K562 (cell line): ENCODE data around the gene AKAP7. TPM values are rescaled to one million over a fixed set of nuclear protein-coding genes. Genes with fewer than 3 reads are reported as not detected.

Source experiments
- ATAC-seq: fragments of 200-7000 bp; cut with Tn5 transposase; 3 replicates; pipeline ENCODE4 v1.9.1; 2020; ENCODE audit warnings: moderate library complexity
- BruUV-seq: library from RNA; stranded (reverse); fragments of 400-500 nt; replicated peaks from 2 replicates; lab custom pipeline; 2021; lab: Mats Ljungman, UMichigan
- CTCF ChIA-PET: fragments of 300-600 bp; formaldehyde crosslinking; extraction: SDS; loops from one replicate; lab custom pipeline; 2021; ENCODE audit warnings: low intra/inter-chr PET ratio; lab: Yijun Ruan, JAX
- POLR2A ChIA-PET: fragments of 300-600, 350-650 bp; sonication (Branson Sonifier 250); formaldehyde crosslinking; extraction: SDS; loops from one replicate; lab custom pipeline; 2021; ENCODE audit warnings: antibody characterized with exemption, inconsistent platforms; lab: Yijun Ruan, JAX
- DNase-seq, 4 experiments: peaks; one replicate each; pipeline versions ENCODE4 v3.0.0 to v3.0.0-alpha.2; 2011 to 2018; ENCODE audit warnings: low spot score in 3 of 4, mixed read lengths in 3 of 4; ENCODE audit errors: extremely low read depth in 1 of 4
- FAIRE-seq: peaks from 2 replicates; lab custom pipeline; 2011; peaks lifted over from hg19 to GRCh38; lab: Jason Lieb, UNC
- H2AFZ ChIP-seq: 2 replicates; pipeline ENCODE4 v1.6.0; 2011; ENCODE audit warnings: low read depth, low read length, control low read depth, inconsistent platforms
- H3K27ac ChIP-seq: fragments of 200-600 bp; 3 replicates; pipeline ENCODE4 v1.8.0; 2011; ENCODE audit warnings: low read depth, mild to moderate bottlenecking, control low read depth, inconsistent platforms, low read length, moderate library complexity, mixed read lengths; ENCODE audit errors: extremely low read depth
- H3K27me3 ChIP-seq, 2 experiments: fragments of 300-600 bp in 1 of 2; 2 replicates in 1 of 2; 3 replicates in 1 of 2; pipeline versions ENCODE4 v1.6.0 to v1.8.0; 2011; ENCODE audit warnings: inconsistent platforms in 2 of 2, low read length in 2 of 2, mild to moderate bottlenecking in 1 of 2, mixed read lengths in 1 of 2, moderate library complexity in 1 of 2; ENCODE audit not compliant: control insufficient read depth in 2 of 2, insufficient read depth in 2 of 2
- H3K36me3 ChIP-seq: fragments of 300-600 bp; 3 replicates; pipeline ENCODE4 v1.8.0; 2011; ENCODE audit warnings: mild to moderate bottlenecking, low read length, inconsistent platforms; ENCODE audit not compliant: control insufficient read depth, insufficient read depth
- H3K4me1 ChIP-seq, 2 experiments: fragments of 200-600 bp in 1 of 2; replicated peaks in 1 of 2; 2 replicates in 1 of 2; 3 replicates in 1 of 2; pipeline versions ENCODE4 v1.5.1 to v1.8.0; 2011; ENCODE audit warnings: inconsistent platforms in 2 of 2, low read length in 2 of 2, mild to moderate bottlenecking in 1 of 2, mixed read lengths in 1 of 2, moderate library complexity in 1 of 2; ENCODE audit not compliant: control insufficient read depth in 2 of 2, insufficient read depth in 2 of 2
- H3K4me2 ChIP-seq: 2 replicates; pipeline ENCODE4 v1.6.1; 2011; ENCODE audit warnings: low read length, control low read depth, inconsistent platforms, mixed read lengths; ENCODE audit not compliant: insufficient read depth
- H3K4me3 ChIP-seq: fragments of 200-600 bp; sonication (generic), shearing (Covaris generic); 2 replicates; pipeline ENCODE4 v1.5.1; 2016; ENCODE audit warnings: control low read depth, inconsistent platforms
- H3K79me2 ChIP-seq: fragments of 200-600 bp; 3 replicates; pipeline ENCODE4 v1.8.0; 2011; ENCODE audit warnings: low read length, inconsistent platforms; ENCODE audit not compliant: control insufficient read depth, insufficient read depth
- H3K9ac ChIP-seq, 2 experiments: 2 replicates each; pipeline versions ENCODE4 v1.6.0 to v1.6.1; 2011; ENCODE audit warnings: low read depth in 2 of 2, low read length in 2 of 2, control low read depth in 1 of 2, inconsistent platforms in 1 of 2, mild to moderate bottlenecking in 1 of 2, mixed read lengths in 1 of 2; ENCODE audit not compliant: insufficient read depth in 1 of 2
- H3K9me1 ChIP-seq: one replicate; pipeline ENCODE4 v1.6.0; 2011; ENCODE audit warnings: inconsistent platforms, mild to moderate bottlenecking, low read length, moderate library complexity; ENCODE audit not compliant: control insufficient read depth, insufficient read depth
- H3K9me3 ChIP-seq: replicated peaks from 2 replicates; pipeline ENCODE4 v1.5.1; 2011; ENCODE audit warnings: low read depth, low read length, inconsistent platforms; ENCODE audit not compliant: control insufficient read depth, insufficient read depth
- H4K20me1 ChIP-seq: replicated peaks from 2 replicates; pipeline ENCODE4 v1.6.1; 2011; ENCODE audit warnings: low read length, inconsistent platforms, mixed read lengths; ENCODE audit not compliant: control insufficient read depth, insufficient read depth
- CBFA2T2 ChIP-seq: fragments of 450-650 bp; conservative IDR thresholded peaks from 2 replicates; pipeline ENCODE4 v1.6.1; 2017; ENCODE audit warnings: mild to moderate bottlenecking
- CCAR2 ChIP-seq: fragments of 200-400 bp; formaldehyde crosslinking; IDR thresholded peaks from 2 replicates; pipeline ENCODE4 v1.6.1; 2017; ENCODE audit warnings: mild to moderate bottlenecking, low read depth, low read length
- EP400 ChIP-seq: fragments of 450-650 bp; IDR thresholded peaks from 2 replicates; pipeline ENCODE4 v1.6.1; 2017; ENCODE audit warnings: antibody characterized with exemption, mild to moderate bottlenecking, moderate library complexity
- FOXA3 ChIP-seq, 2 experiments: fragments of 450-650 bp in 1 of 2; sonication (generic) in 1 of 2; formaldehyde crosslinking; IDR thresholded peaks in 1 of 2; conservative IDR thresholded peaks in 1 of 2; 2 replicates each; pipeline versions ENCODE4 v1.4.0 to v1.8.0; 2020 to 2022; ENCODE audit warnings: mild to moderate bottlenecking in 2 of 2, missing genetic modification reagents in 1 of 2
- JUND ChIP-seq, 2 experiments: IDR thresholded peaks; 2 replicates in 1 of 2; 3 replicates in 1 of 2; pipeline ENCODE4 v1.6.1; 2011; ENCODE audit warnings: borderline replicate concordance in 2 of 2, low read depth in 2 of 2, low read length in 2 of 2, improper control_type of control experiment in 1 of 2, missing biosample characterization in 1 of 2, missing genetic modification characterization in 1 of 2, missing genetic modification reagents in 1 of 2
- KAT2B ChIP-seq: IDR thresholded peaks from one replicate; pipeline ENCODE4 v1.6.1; 2012; ENCODE audit warnings: low read depth, mild to moderate bottlenecking, control low read depth, inconsistent platforms, low read length, moderate library complexity
- KLF13 ChIP-seq: fragments of 450-650 bp; IDR thresholded peaks from 2 replicates; pipeline ENCODE4 v1.6.1; 2016; ENCODE audit warnings: missing genetic modification characterization, low read depth, mild to moderate bottlenecking, missing compliant biosample characterization, moderate library complexity, borderline replicate concordance
- MCM2 ChIP-seq: fragments of 450-650 bp; IDR thresholded peaks from 2 replicates; pipeline ENCODE4 v1.6.1; 2017; ENCODE audit warnings: low read depth, mild to moderate bottlenecking
- PHF20 ChIP-seq: fragments of 450-650 bp; IDR thresholded peaks from 2 replicates; pipeline ENCODE4 v1.6.1; 2018; ENCODE audit not compliant: partially characterized antibody
- POLR2AphosphoS2 ChIP-seq: IDR thresholded peaks from 2 replicates; pipeline ENCODE4 v1.6.1; 2012; ENCODE audit warnings: low read length, improper control_type of control experiment
- RBBP5 ChIP-seq: fragments of 200-600 bp; sonication (generic); IDR thresholded peaks from 2 replicates; pipeline ENCODE4 v1.6.1; 2012; ENCODE audit warnings: borderline replicate concordance, mild to moderate bottlenecking, low read length, control low read depth, inconsistent platforms; ENCODE audit not compliant: insufficient read depth, poor library complexity, severe bottlenecking
- RCOR1 ChIP-seq, 2 experiments: IDR thresholded peaks; 2 replicates each; pipeline ENCODE4 v1.6.1; 2012; ENCODE audit warnings: low read depth in 2 of 2, low read length in 2 of 2, borderline replicate concordance in 1 of 2, improper control_type of control experiment in 1 of 2
- TFAM ChIP-seq: fragments of 250-450 bp; sonication (Bioruptor Pico); conservative IDR thresholded peaks from 2 replicates; pipeline ENCODE4 v1.5.0; 2021; ENCODE audit warnings: mild to moderate bottlenecking, moderate library complexity
- TOE1 ChIP-seq, 2 experiments: fragments of 450-650 bp in 1 of 2; sonication (generic) in 1 of 2; formaldehyde crosslinking in 1 of 2; IDR thresholded peaks; 2 replicates each; pipeline versions ENCODE4 v1.7.1 to v1.8.0; 2016 to 2022; ENCODE audit warnings: borderline replicate concordance in 2 of 2, mild to moderate bottlenecking in 2 of 2, antibody characterized with exemption in 1 of 2, inconsistent platforms in 1 of 2, low read depth in 1 of 2, missing genetic modification reagents in 1 of 2, moderate library complexity in 1 of 2
- TRIM28 ChIP-seq: fragments of 450-650 bp; IDR thresholded peaks from 2 replicates; pipeline ENCODE4 v1.6.1; 2017
- ZFP1 ChIP-seq: fragments of 450-650 bp; formaldehyde crosslinking; IDR thresholded peaks from 2 replicates; pipeline ENCODE4 v1.4.0; 2020; ENCODE audit warnings: mild to moderate bottlenecking, mixed read lengths
- WGBS: fragments of 100-300 bp; shearing (Covaris generic); methylation state at CpG from one replicate; pipeline ENCODE4 v1.1.6; 2016; ENCODE audit warnings: low coverage, mixed read lengths; ENCODE audit not compliant: insufficient coverage; ENCODE audit errors: missing lambda C conversion rate; 5-methylcytosine and 5-hydroxymethylcytosine counted together
- in situ Hi-C: fragments of 300-500 bp; cut with MboI; formaldehyde crosslinking; loops from 4 replicates; pipeline ENCODE4 v1.15.0; 2018; ENCODE audit warnings: inconsistent platforms, mixed read lengths
- intact Hi-C: fragments of 100-400 bp; cut with micrococcal nuclease; formaldehyde crosslinking; loops from 2 replicates; pipeline ENCODE4 v1.14.2; 2022
- polyA plus RNA-seq, 8 experiments: library from polyadenylated mRNA; depleted of rRNA in 4 of 8; stranded (reverse) in 5 of 8; unstranded in 3 of 8; fragments of >200 nt; fragmentation: Nextera tagmentation in 2 of 8; fragmentation: Illumina TruSeq in 1 of 8; extraction: Ambion mirVana in 2 of 8; extraction: Trizol in 1 of 8; gene quantifications; 2 replicates each; pipeline versions ENCODE4 v1.2.1 to v1.2.3, GENCODE V29; 2011 to 2014; ENCODE audit warnings: inconsistent platforms in 1 of 8, missing spikeins in 1 of 8
- total RNA-seq, 7 experiments: library from RNA; depleted of rRNA in 6 of 7; stranded (reverse); fragments of >200 nt in 6 of 7; fragmentation: Illumina TruSeq in 2 of 7; extraction: Trizol in 2 of 7; gene quantifications; 2 replicates each; pipeline versions ENCODE4 v1.2.1 to v1.2.3, GENCODE V29; 2011 to 2021; ENCODE audit warnings: low replicate concordance in 1 of 7
- TF ChIP-seq, protein P1 (sequence below): fragments of 250-450 bp; sonication (Bioruptor Pico); IDR thresholded peaks from 2 replicates; pipeline ENCODE4 v1.4.0; 2020; ENCODE audit warnings: mild to moderate bottlenecking
- TF ChIP-seq, protein P2 (sequence below): IDR thresholded peaks from 2 replicates; pipeline ENCODE4 v1.6.1; 2016; ENCODE audit warnings: missing genetic modification characterization, missing compliant biosample characterization

The AKAP7 gene
- total and polyA plus RNA-seq, 9 of the 15 experiments (the other 6 are each of a cell fraction or from before 2014, with no cell fraction given) = 0.82 to 2.6 (median 1.6) TPM

DNA sequence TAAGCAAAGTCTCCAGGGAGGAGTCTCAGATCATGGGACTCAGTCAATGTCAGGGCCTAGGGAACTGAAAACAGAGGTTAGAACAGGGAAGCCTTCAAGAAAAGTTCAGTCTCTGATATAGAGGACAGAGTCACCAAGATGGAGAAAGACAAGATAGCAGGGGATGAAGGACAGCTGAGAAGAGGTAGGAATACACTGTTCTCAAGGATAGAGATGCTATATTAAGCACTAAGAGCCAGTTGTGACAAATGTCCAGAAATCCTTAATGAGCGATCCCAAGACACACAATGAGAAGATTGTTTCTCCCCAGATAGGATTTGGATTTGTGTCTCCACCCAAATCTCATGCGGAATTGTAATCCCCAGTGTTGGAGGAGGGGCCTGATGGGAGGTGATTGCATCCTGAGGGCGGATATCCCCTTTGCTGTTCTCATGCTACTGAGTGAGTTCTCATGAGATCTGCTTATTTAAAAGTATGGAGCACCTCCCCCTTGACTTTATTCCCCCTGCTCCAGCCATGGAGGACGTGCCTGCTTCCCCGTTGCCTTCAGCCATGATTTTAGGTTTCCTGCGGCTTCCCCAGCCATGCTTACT is 168.2 kb downstream of the AKAP7 start:
- POLR2A ChIA-PET = no interaction called here
- DNase-seq (no peak), FAIRE-seq (no peak), ATAC-seq (no peak)
- intact Hi-C loops = no loop called here
- Histone ChIP-seq H3K36me3 (no peaks in the 10 kb centered on the region), H3K4me1 (no peaks in the 10 kb centered on the region), H3K79me2 (no peaks in the 10 kb centered on the region), H3K9me1 (no peaks in the 10 kb centered on the region), H2AFZ (no peak overlapping the region), H3K27ac (no peak overlapping the region), H3K9ac (no peak overlapping the region), H4K20me1 (no peaks in the 10 kb centered on the region), H3K27me3 (peaks cover 0 to 10% of the 10 kb centered on the region in 2 experiments; a peak in 1 of 5 replicates), H3K9me3 (no peaks in the 10 kb centered on the region), H3K4me3 (no peak overlapping the region), H3K4me2 (no peak overlapping the region)
- BruUV-seq = no TSS peak
- CTCF ChIA-PET = no interaction called here
- TF ChIP-seq CBFA2T2 (no peak), MCM2 (no peak), ZFP1 (CRISPR knock-in tag) (no peak), POLR2AphosphoS2 (no peak), TOE1 (IDR thresholded peaks at IDR 0.05; ENCODE audit: borderline replicate concordance) (no peak), TOE1 (CRISPR knock-in tag; IDR thresholded peaks at IDR 0.05; ENCODE audit: borderline replicate concordance, low read depth) (no peak), KAT2B (no peak), TFAM (CRISPR knock-in tag) (no peak), KLF13 (no peak), CCAR2 (no peak), RCOR1 (IDR thresholded peaks at IDR 0.05; ENCODE audit: borderline replicate concordance in 1 of 2, low read depth in 2 of 2, low read length in 2 of 2) (no peak), EP400 (no peak), PHF20 (no peak), RBBP5 (no peak), JUND (IDR thresholded peaks at IDR 0.05; ENCODE audit: borderline replicate concordance, low read depth, low read length) (no peak), JUND (tag; IDR thresholded peaks at IDR 0.05; ENCODE audit: borderline replicate concordance, low read depth, low read length) (no peak), TRIM28 (no peak), FOXA3 (CRISPR knock-in tag; conservative IDR thresholded peaks at IDR 0.05 in 1 of 2, IDR thresholded peaks at IDR 0.05 in 1 of 2) (no peak)
- TF ChIP-seq, protein P1, sequence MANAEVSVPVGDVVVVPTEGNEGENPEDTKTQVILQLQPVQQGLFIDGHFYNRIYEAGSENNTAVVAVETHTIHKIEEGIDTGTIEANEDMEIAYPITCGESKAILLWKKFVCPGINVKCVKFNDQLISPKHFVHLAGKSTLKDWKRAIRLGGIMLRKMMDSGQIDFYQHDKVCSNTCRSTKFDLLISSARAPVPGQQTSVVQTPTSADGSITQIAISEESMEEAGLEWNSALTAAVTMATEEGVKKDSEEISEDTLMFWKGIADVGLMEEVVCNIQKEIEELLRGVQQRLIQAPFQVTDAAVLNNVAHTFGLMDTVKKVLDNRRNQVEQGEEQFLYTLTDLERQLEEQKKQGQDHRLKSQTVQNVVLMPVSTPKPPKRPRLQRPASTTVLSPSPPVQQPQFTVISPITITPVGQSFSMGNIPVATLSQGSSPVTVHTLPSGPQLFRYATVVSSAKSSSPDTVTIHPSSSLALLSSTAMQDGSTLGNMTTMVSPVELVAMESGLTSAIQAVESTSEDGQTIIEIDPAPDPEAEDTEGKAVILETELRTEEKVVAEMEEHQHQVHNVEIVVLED (CRISPR knock-in tag) = no peak
- TF ChIP-seq, protein P2, sequence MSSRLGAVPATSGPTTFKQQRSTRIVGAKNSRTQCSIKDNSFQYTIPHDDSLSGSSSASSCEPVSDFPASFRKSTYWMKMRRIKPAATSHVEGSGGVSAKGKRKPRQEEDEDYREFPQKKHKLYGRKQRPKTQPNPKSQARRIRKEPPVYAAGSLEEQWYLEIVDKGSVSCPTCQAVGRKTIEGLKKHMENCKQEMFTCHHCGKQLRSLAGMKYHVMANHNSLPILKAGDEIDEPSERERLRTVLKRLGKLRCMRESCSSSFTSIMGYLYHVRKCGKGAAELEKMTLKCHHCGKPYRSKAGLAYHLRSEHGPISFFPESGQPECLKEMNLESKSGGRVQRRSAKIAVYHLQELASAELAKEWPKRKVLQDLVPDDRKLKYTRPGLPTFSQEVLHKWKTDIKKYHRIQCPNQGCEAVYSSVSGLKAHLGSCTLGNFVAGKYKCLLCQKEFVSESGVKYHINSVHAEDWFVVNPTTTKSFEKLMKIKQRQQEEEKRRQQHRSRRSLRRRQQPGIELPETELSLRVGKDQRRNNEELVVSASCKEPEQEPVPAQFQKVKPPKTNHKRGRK (tag) = no peak
- WGBS = 0% methylated on average over 6 of the region's 6 CpGs
- in situ Hi-C loops = no loop called here
